HepG2 (cell line): ENCODE measurements around the gene ENG. TPM values are rescaled to one million over a fixed set of nuclear protein-coding genes. Genes with fewer than 3 reads are reported as not detected.

Experiments used
- CHD4 ChIP-seq: fragments of 200-600 bp; sonication (generic); IDR thresholded peaks from 2 replicates; pipeline ENCODE4 v1.7.0; 2017; ENCODE audit warnings: mild to moderate bottlenecking, low read length, borderline replicate concordance
- CREB3 ChIP-seq: sonication (generic); formaldehyde crosslinking; IDR thresholded peaks from 2 replicates; pipeline ENCODE4 v1.5.0; 2020; ENCODE audit warnings: missing genetic modification reagents
- FOXP1 ChIP-seq, 2 experiments: fragments of 450-650 bp in 1 of 2; IDR thresholded peaks; 2 replicates each; pipeline ENCODE4 v1.6.1; 2017 to 2018; ENCODE audit warnings: antibody characterized with exemption in 1 of 2
- KLF11 ChIP-seq: IDR thresholded peaks from 2 replicates; pipeline ENCODE4 v1.6.1; 2016; ENCODE audit warnings: missing compliant biosample characterization
- MAFF ChIP-seq: IDR thresholded peaks from 2 replicates; pipeline ENCODE4 v1.6.1; 2011; ENCODE audit warnings: low read depth, low read length, improper control_type of control experiment
- MYPOP ChIP-seq: sonication (generic); formaldehyde crosslinking; IDR thresholded peaks from 2 replicates; pipeline ENCODE4 v1.8.1; 2023; ENCODE audit warnings: mild to moderate bottlenecking, moderate library complexity, missing genetic modification reagents
- NFKB2 ChIP-seq: sonication (generic); formaldehyde crosslinking; IDR thresholded peaks from 2 replicates; pipeline ENCODE4 v1.4.0; 2020; ENCODE audit warnings: missing genetic modification reagents, borderline replicate concordance
- NR1H2 ChIP-seq: sonication (generic); formaldehyde crosslinking; IDR thresholded peaks from 2 replicates; pipeline ENCODE4 v1.8.1; 2022; ENCODE audit warnings: low read depth, missing genetic modification reagents, borderline replicate concordance
- SETDB1 ChIP-seq: sonication (generic); formaldehyde crosslinking; IDR thresholded peaks from 2 replicates; pipeline ENCODE4 v1.5.1; 2020; ENCODE audit warnings: missing genetic modification reagents, mild to moderate bottlenecking, borderline replicate concordance
- SOX13 ChIP-seq, 3 experiments: fragments of 450-650 bp in 1 of 3; sonication (generic) in 1 of 3; formaldehyde crosslinking in 1 of 3; IDR thresholded peaks in 2 of 3; conservative IDR thresholded peaks in 1 of 3; 2 replicates each; pipeline versions ENCODE4 v1.5.0 to v1.6.1; 2016 to 2020; ENCODE audit warnings: antibody characterized with exemption in 1 of 3, mild to moderate bottlenecking in 1 of 3, missing compliant biosample characterization in 1 of 3, missing genetic modification reagents in 1 of 3, moderate library complexity in 1 of 3
- ZNF225 ChIP-seq: sonication (generic); formaldehyde crosslinking; IDR thresholded peaks from 2 replicates; pipeline ENCODE4 v1.4.0; 2020; ENCODE audit warnings: mild to moderate bottlenecking, missing genetic modification reagents
- ZNF367 ChIP-seq: sonication (generic); formaldehyde crosslinking; IDR thresholded peaks from 2 replicates; pipeline ENCODE4 v1.4.0; 2020; ENCODE audit warnings: missing genetic modification reagents, borderline replicate concordance
- ZNF550 ChIP-seq: sonication (generic); formaldehyde crosslinking; IDR thresholded peaks from 2 replicates; pipeline ENCODE4 v1.4.0; 2020; ENCODE audit warnings: mild to moderate bottlenecking, missing genetic modification reagents, borderline replicate concordance
- ZNF619 ChIP-seq: sonication (generic); formaldehyde crosslinking; IDR thresholded peaks from 2 replicates; pipeline ENCODE4 v1.4.0; 2020; ENCODE audit warnings: mild to moderate bottlenecking, missing genetic modification reagents
- ZNF672 ChIP-seq: sonication (generic); formaldehyde crosslinking; IDR thresholded peaks from 2 replicates; pipeline ENCODE4 v1.8.1; 2022; ENCODE audit warnings: missing genetic modification reagents
- ZNF773 ChIP-seq: sonication (generic); formaldehyde crosslinking; IDR thresholded peaks from 2 replicates; pipeline ENCODE4 v1.4.0; 2020; ENCODE audit warnings: missing genetic modification reagents, borderline replicate concordance
- ZXDC ChIP-seq: sonication (generic); formaldehyde crosslinking; IDR thresholded peaks from 2 replicates; pipeline ENCODE4 v1.5.0; 2020; ENCODE audit warnings: mild to moderate bottlenecking, missing genetic modification reagents
- polyA plus RNA-seq, 8 experiments: library from polyadenylated mRNA; depleted of rRNA in 3 of 8; stranded (reverse) in 7 of 8; unstranded in 1 of 8; fragments of >200 nt; fragmentation: Illumina TruSeq in 4 of 8; extraction: Trizol in 4 of 8; gene quantifications; 2 replicates each; pipeline versions ENCODE4 v1.2.1 to v1.2.3, GENCODE V29; 2011 to 2016; ENCODE audit warnings: low read depth in 4 of 8, missing spikeins in 1 of 8, mixed read lengths in 1 of 8; ENCODE audit not compliant: insufficient read depth in 1 of 8
- total RNA-seq, 5 experiments: library from RNA; depleted of rRNA; stranded (reverse); fragments of >200 nt; fragmentation: Illumina TruSeq; extraction: Trizol; gene quantifications; 2 replicates each; pipeline ENCODE4 v1.2.3, GENCODE V29; 2016; ENCODE audit warnings: low read depth in 1 of 5
- TF ChIP-seq, protein P1 (sequence below): sonication (generic); formaldehyde crosslinking; IDR thresholded peaks from 2 replicates; pipeline ENCODE4 v1.8.0; 2022; ENCODE audit warnings: missing genetic modification reagents, mild to moderate bottlenecking, inconsistent platforms, borderline replicate concordance
- TF ChIP-seq, protein P2 (sequence below): sonication (generic); formaldehyde crosslinking; IDR thresholded peaks from 2 replicates; pipeline ENCODE4 v1.4.0; 2020; ENCODE audit warnings: missing genetic modification reagents, mild to moderate bottlenecking, borderline replicate concordance

Gene ENG
- total and polyA plus RNA-seq, 2 of the 13 experiments (the other 11 are each of a cell fraction or from before 2014, with no cell fraction given): 0.02 to 1.1 TPM

DNA sequence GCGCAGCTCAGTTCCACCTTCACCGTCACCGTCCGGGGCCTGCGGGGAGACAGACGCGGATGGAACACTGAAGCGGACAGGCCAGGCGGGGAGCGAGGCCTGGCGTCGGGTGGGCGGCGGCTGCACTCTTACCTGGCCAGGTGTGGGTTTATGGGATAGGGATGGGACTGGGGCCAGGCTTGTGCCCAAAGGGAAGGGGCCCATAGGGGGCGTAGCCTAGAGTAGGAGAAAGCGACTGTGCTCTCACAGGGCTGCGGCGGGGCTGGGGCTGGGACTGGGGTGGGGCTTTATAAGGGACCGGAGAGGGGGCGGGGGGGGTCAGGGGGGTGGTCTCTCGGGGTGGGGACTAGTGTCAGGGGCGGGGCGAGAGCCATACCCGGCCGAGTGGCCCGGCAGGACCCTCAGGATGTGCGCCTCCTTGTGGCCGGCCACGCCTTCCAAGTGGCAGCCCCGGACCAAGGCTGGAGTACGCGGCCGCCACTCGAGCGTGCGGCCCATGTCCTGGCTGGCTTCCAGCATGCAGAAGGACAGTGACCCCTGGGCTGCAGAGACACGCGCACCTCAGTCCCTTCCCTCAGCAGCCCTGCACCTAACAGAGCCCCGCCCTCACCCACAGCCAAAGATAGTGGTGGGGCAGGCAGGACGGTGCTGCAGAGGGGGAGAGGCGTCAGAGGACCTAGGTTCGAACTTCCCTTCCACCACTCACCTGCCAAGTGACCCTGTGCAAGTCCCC lies 29.0 kb downstream of the ENG start (continued):
- TF ChIP-seq, protein P1, sequence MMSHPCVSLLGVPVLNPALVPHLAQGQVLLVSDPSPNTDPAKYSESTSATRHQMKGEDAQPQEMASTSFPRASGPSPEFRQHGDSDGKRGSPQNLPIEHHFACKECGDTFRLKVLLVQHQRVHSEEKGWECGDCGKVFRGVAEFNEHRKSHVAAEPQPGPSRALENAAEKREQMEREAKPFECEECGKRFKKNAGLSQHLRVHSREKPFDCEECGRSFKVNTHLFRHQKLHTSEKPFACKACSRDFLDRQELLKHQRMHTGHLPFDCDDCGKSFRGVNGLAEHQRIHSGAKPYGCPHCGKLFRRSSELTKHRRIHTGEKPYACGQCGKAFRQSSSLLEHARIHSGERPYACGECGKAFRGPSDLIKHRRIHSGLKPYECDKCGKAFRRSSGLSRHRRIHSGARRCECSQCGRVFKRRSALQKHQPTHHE (CRISPR knock-in tag): no peak
- TF ChIP-seq ZXDC (CRISPR knock-in tag) (no peak), KLF11 (CRISPR knock-in tag) (no peak), CREB3 (CRISPR knock-in tag) (no peak), FOXP1 (IDR thresholded peaks at IDR 0.05) (no peak), FOXP1 (CRISPR knock-in tag; IDR thresholded peaks at IDR 0.05) (no peak), MAFF (no peak), NR1H2 (CRISPR knock-in tag) (peak; percentile 41; the same call in 1 of the 2 replicates), ZNF773 (CRISPR knock-in tag) (no peak), ZNF672 (no peak), NFKB2 (no peak), ZNF367 (CRISPR knock-in tag) (no peak), SOX13 (IDR thresholded peaks at IDR 0.05) (no peak), SOX13 (CRISPR knock-in tag; conservative IDR thresholded peaks at IDR 0.05 in 1 of 2, IDR thresholded peaks at IDR 0.05 in 1 of 2) (0 out of 4 replicates have a peak, but pooled peaks of 1 of the 2 experiments have one; percentile 35), SETDB1 (no peak), CHD4 (no peak), ZNF619 (CRISPR knock-in tag) (0 out of 2 replicates have a peak, but pooled peaks have one; percentile 30), ZNF225 (CRISPR knock-in tag) (no peak), MYPOP (CRISPR knock-in tag) (no peak), ZNF550 (CRISPR knock-in tag) (no peak)
- TF ChIP-seq, protein P2, sequence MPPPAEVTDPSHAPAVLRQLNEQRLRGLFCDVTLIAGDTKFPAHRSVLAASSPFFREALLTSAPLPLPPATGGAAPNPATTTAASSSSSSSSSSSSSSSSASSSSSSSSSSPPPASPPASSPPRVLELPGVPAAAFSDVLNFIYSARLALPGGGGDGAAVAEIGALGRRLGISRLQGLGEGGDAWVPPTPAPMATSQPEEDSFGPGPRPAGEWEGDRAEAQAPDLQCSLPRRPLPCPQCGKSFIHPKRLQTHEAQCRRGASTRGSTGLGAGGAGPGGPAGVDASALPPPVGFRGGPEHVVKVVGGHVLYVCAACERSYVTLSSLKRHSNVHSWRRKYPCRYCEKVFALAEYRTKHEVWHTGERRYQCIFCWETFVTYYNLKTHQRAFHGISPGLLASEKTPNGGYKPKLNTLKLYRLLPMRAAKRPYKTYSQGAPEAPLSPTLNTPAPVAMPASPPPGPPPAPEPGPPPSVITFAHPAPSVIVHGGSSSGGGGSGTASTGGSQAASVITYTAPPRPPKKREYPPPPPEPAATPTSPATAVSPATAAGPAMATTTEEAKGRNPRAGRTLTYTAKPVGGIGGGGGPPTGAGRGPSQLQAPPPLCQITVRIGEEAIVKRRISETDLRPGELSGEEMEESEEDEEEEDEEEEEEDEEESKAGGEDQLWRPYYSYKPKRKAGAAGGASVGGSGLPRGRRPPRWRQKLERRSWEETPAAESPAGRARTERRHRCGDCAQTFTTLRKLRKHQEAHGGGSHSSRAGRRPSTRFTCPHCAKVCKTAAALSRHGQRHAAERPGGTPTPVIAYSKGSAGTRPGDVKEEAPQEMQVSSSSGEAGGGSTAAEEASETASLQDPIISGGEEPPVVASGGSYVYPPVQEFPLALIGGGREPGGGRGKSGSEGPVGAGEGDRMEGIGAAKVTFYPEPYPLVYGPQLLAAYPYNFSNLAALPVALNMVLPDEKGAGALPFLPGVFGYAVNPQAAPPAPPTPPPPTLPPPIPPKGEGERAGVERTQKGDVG (CRISPR knock-in tag): no peak
